NCI-H2029 (cell line): ENCODE data around the gene RNF19B.
"Not testable (repeated sequence)": the region's sequence is repeated elsewhere in the genome, so short reads cannot be mapped to it uniquely, and the experiment has no call there.

Experiments
- DNase-seq: peaks from one replicate; lab custom pipeline; 2025; lab: John Stamatoyannopoulos, UW

RNF19B gene

GRCh38 chr1:32929366-32929765, 35.2 kb downstream of the RNF19B start:
- no peak for DNase-seq

- no peak for DNase-seq
These were observed 35.9 kb downstream of the RNF19B start for GRCh38 chr1:32928715-32929114.

- no peak for DNase-seq
These were observed 36.3 kb downstream of the RNF19B start for GRCh38 chr1:32928285-32928684.

GRCh38 chr1:32927441-32927840, 37.2 kb downstream of the RNF19B start:
- DNase-seq: no peak

GRCh38 chr1:32926562-32926961, 38.0 kb downstream of the RNF19B start:
- DNase-seq: no peak

- DNase-seq: no peak
These were observed 39.0 kb downstream of the RNF19B start for GRCh38 chr1:32925403-32926162.

- no peak for DNase-seq
These were observed 39.7 kb downstream of the RNF19B start for GRCh38 chr1:32924881-32925344.

- DNase-seq: no peak
These were observed 43.8 kb downstream of the RNF19B start for GRCh38 chr1:32920833-32921232.

- DNase-seq: no peak
These were observed 44.5 kb downstream of the RNF19B start for GRCh38 chr1:32919811-32920733.

GRCh38 chr1:32918179-32918578, 46.4 kb downstream of the RNF19B start:
- DNase-seq: no peak

GRCh38 chr1:32917521-32917920, 47.1 kb downstream of the RNF19B start:
- DNase-seq: no peak

- no peak for DNase-seq
These were observed 48.6 kb downstream of the RNF19B start for GRCh38 chr1:32915766-32916706.

- no peak for DNase-seq
These were observed 54.3 kb downstream of the RNF19B start for GRCh38 chr1:32910319-32910718.

- DNase-seq: no peak
These were observed 57.2 kb downstream of the RNF19B start for GRCh38 chr1:32907435-32907834.

- no peak for DNase-seq
These were observed 58.0 kb downstream of the RNF19B start for GRCh38 chr1:32906654-32907053.

- DNase-seq: not testable (repeated sequence)
These were observed 59.0 kb downstream of the RNF19B start for GRCh38 chr1:32905588-32905987.

- no peak for DNase-seq
These were observed 59.8 kb downstream of the RNF19B start for GRCh38 chr1:32904797-32905196.

- DNase-seq: no peak
These were observed 60.4 kb downstream of the RNF19B start for GRCh38 chr1:32903991-32904785.

GRCh38 chr1:32902535-32902920, 62.1 kb downstream of the RNF19B start:
- DNase-seq: no peak

- no peak for DNase-seq
These were observed 62.6 kb downstream of the RNF19B start for GRCh38 chr1:32901823-32902534.
